Activated T-cell treated with anti-CD3 and anti-CD28 coated beads for 24 hours (primary cell): Measurements from ENCODE around the gene IARS2.
"Not testable (repeated sequence)": the region's sequence is repeated elsewhere in the genome, so short reads cannot be mapped to it uniquely, and the experiment has no call there.

ENCODE experiments used
- DNase-seq: peaks from one replicate; pipeline ENCODE4 v3.0.0-alpha.2; 2020; ENCODE audit warnings: low read depth

The IARS2 gene

GRCh38 chr1:220166853-220167252, 72.9 kb downstream of the IARS2 start:
- no peak for DNase-seq

GRCh38 chr1:220169887-220170286, 76.0 kb downstream of the IARS2 start:
- DNase-seq: not testable (repeated sequence)

DNA sequence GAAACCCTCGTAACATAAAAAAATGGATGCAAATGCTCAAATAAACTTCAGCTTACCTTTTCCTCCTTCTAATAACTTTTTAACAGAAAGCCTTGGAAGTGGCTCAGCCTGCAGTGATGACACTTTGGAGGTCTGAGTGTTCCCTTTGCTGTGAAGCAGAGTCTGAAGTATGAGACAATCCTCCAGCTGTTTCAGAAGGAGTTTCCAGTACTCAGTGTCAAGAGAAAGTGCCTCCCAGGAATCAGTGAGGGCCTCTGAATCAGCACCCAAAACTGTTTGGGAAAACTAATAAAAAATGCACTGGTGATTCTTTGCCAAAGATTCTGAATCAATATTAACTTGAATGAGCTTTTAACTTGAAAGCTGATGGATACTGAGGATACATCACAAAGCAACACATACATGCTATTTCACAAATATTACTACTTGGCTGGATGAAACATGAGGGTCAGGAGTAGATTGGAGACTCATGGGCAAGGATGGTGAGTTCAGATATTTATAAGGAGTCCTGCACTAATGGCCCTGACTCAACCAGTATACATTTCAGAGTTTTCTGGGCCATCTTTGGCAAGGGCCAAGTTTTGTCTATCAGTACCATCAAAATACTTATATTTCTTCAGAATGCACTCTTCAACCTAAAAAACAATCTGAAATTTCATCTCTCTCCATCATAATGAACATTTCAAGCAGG, 77.0 kb downstream of the IARS2 start:
- DNase-seq: no peak

- DNase-seq: no peak
Observed at GRCh38 chr1:220176540-220176939, 82.6 kb downstream of the IARS2 start.

GRCh38 chr1:220182111-220182510, 88.2 kb downstream of the IARS2 start:
- DNase-seq: no peak

GRCh38 chr1:220182656-220183055, 88.7 kb downstream of the IARS2 start:
- DNase-seq: no peak

- no peak for DNase-seq
Observed at GRCh38 chr1:220184506-220184905, 90.6 kb downstream of the IARS2 start.

GRCh38 chr1:220186752-220187151, 92.8 kb downstream of the IARS2 start:
- DNase-seq: no peak

DNA sequence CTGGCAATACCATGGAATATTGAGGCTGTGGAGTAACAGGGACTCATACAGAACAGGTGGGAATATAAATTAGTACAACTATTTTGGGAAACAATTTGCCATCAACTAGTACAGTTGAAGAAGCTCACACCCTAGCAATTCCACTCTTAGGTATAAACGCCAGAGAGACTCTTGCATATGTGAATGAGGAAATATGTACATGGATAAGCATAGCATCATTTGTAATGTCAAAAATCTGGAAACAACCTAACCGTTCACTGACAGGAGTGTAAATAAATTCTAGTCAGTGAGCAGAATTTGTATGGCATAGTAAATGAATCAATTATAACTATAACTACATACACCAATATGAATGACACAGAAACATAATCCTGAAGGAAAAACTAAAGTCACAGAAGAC, 94.6 kb downstream of the IARS2 start:
- DNase-seq: no peak

GRCh38 chr1:220189750-220190347, 95.9 kb downstream of the IARS2 start:
- DNase-seq: no peak

- no peak for DNase-seq
Observed at GRCh38 chr1:220195701-220196100, 101.8 kb downstream of the IARS2 start.
